PC-9 (cell line): ENCODE data around the gene C2orf15. TPM values are rescaled to one million over a fixed set of nuclear protein-coding genes. Genes with fewer than 3 reads are reported as not detected.

Experiments used
- BruUV-seq: library from RNA; stranded (reverse); fragments of 400-500 nt; replicated peaks from 2 replicates; lab custom pipeline; 2021; lab: Mats Ljungman, UMichigan
- CTCF ChIA-PET: fragments of 300-600 bp; sonication (Branson Sonifier 250); formaldehyde crosslinking; loops from one replicate; lab custom pipeline; 2022; ENCODE audit warnings: antibody characterized with exemption; lab: Charles Lee
- POLR2A ChIA-PET: fragments of 300-600 bp; sonication (Branson Sonifier 250); formaldehyde crosslinking; loops from one replicate; lab custom pipeline; 2022; ENCODE audit warnings: antibody characterized with exemption; ENCODE audit not compliant: unreplicated experiment; lab: Charles Lee
- DNase-seq, 2 experiments: peaks; one replicate each; pipeline versions ENCODE4 v3.0.0 to v3.0.0-alpha.2; 2015 to 2022; ENCODE audit warnings: mixed read lengths in 1 of 2
- H2AFZ ChIP-seq: fragments of 200-600 bp; sonication (generic); 2 replicates; pipeline ENCODE4 v1.8.1; 2017; ENCODE audit warnings: antibody characterized with exemption
- H3F3A ChIP-seq: fragments of 200-600 bp; sonication (generic); 2 replicates; pipeline ENCODE4 v1.8.1; 2017; ENCODE audit warnings: antibody characterized with exemption, mild to moderate bottlenecking, low read depth; ENCODE audit not compliant: insufficient read depth
- H3K27ac ChIP-seq: fragments of 200-600 bp; sonication (generic); 2 replicates; pipeline ENCODE4 v1.6.1; 2016; ENCODE audit warnings: mixed run types
- H3K27me3 ChIP-seq: fragments of 200-600 bp; sonication (generic); 2 replicates; pipeline ENCODE4 v1.6.1; 2016; ENCODE audit warnings: low read depth, mixed run types; ENCODE audit not compliant: insufficient read depth
- H3K36me3 ChIP-seq: fragments of 200-600 bp; sonication (generic); 2 replicates; pipeline ENCODE4 v1.6.1; 2016; ENCODE audit warnings: low read depth, mixed run types
- H3K4me1 ChIP-seq: fragments of 200-600 bp; sonication (generic); replicated peaks from 2 replicates; pipeline ENCODE4 v1.6.1; 2016; ENCODE audit warnings: mixed run types; ENCODE audit not compliant: insufficient read depth
- H3K4me2 ChIP-seq: fragments of 200-600 bp; sonication (generic); 2 replicates; pipeline ENCODE4 v1.6.1; 2017; ENCODE audit warnings: mixed run types
- H3K4me3 ChIP-seq: fragments of 200-600 bp; sonication (generic); 2 replicates; pipeline ENCODE4 v1.6.1; 2016; ENCODE audit warnings: mixed run types
- H3K79me2 ChIP-seq: fragments of 200-600 bp; sonication (generic); 2 replicates; pipeline ENCODE4 v1.6.1; 2017; ENCODE audit warnings: low read depth, mixed run types
- H3K9me2 ChIP-seq: fragments of 200-600 bp; sonication (generic); 2 replicates; pipeline ENCODE4 v1.8.1; 2017; ENCODE audit warnings: mild to moderate bottlenecking; ENCODE audit not compliant: insufficient read depth
- H3K9me3 ChIP-seq: fragments of 200-600 bp; sonication (generic); 2 replicates; pipeline ENCODE4 v1.8.1; 2016; ENCODE audit warnings: low read depth; ENCODE audit not compliant: insufficient read depth
- H4K20me1 ChIP-seq: fragments of 200-600 bp; sonication (generic); 2 replicates; pipeline ENCODE4 v1.8.1; 2017; ENCODE audit not compliant: insufficient read depth
- CTCF ChIP-seq: fragments of 200-600 bp; sonication (generic); conservative IDR thresholded peaks from 2 replicates; pipeline ENCODE4 v1.6.1; 2017; ENCODE audit warnings: mixed run types, antibody characterized with exemption, mild to moderate bottlenecking, moderate library complexity
- EZH2 ChIP-seq: fragments of 200-600 bp; sonication (generic); IDR thresholded peaks from 2 replicates; pipeline ENCODE4 v1.8.0; 2017; ENCODE audit warnings: antibody characterized with exemption, low read depth
- intact Hi-C: fragments of 100-400 bp; cut with micrococcal nuclease; formaldehyde crosslinking; loops from one replicate; pipeline ENCODE4 v1.10.0; 2022; ENCODE audit not compliant: unreplicated experiment
- total RNA-seq: library from RNA; stranded (reverse); gene quantifications from 2 replicates; pipeline ENCODE4 v1.2.3, GENCODE V29; 2021

The C2orf15 gene
- total RNA-seq, 1 experiment from 2014 or later: 18.0 TPM

GRCh38 chr2:99159594-99159993 is 18.1 kb downstream of the C2orf15 start:
- TF ChIP-seq CTCF (no peak), EZH2 (no peak)
- intact Hi-C loops: no loop called here
- Histone ChIP-seq H2AFZ (no peak overlapping the region), H3K4me1 (peaks cover 8% of the 10 kb centered on the region), H3K9me3 (no peaks in the 10 kb centered on the region), H3K4me2 (no peak overlapping the region), H4K20me1 (no peaks in the 10 kb centered on the region), H3K27ac (no peak overlapping the region), H3K4me3 (no peak overlapping the region), H3K79me2 (peaks cover 17% of the 10 kb centered on the region), H3K27me3 (no peaks in the 10 kb centered on the region), H3F3A (peaks cover 5% of the 10 kb centered on the region; the same call in 1 of the 2 replicates), H3K9me2 (no peaks in the 10 kb centered on the region), H3K36me3 (peaks cover 21% of the 10 kb centered on the region)
- no TSS peak for BruUV-seq
- POLR2A ChIA-PET: no interaction called here
- no peak for DNase-seq
- CTCF ChIA-PET: no interaction called here

- H3K4me2 ChIP-seq: no peak overlapping the region
- H3K4me1 ChIP-seq: no peaks in the 10 kb centered on the region
- intact Hi-C loops: no loop called here
- no peaks in the 10 kb centered on the region for H3K79me2 ChIP-seq
- POLR2A ChIA-PET: no interaction called here
- peaks cover 22% of the 10 kb centered on the region for H3K36me3 ChIP-seq
- no peak overlapping the region for H3K27ac ChIP-seq
- H2AFZ ChIP-seq: no peak overlapping the region
- no peaks in the 10 kb centered on the region for H3F3A ChIP-seq
- CTCF ChIA-PET: no interaction called here
- H4K20me1 ChIP-seq: no peaks in the 10 kb centered on the region; the same call in 1 of the 2 replicates
- no peaks in the 10 kb centered on the region for H3K9me2 ChIP-seq
- H3K9me3 ChIP-seq: no peaks in the 10 kb centered on the region
- no peak for TF ChIP-seq EZH2
- TF ChIP-seq CTCF: no peak
- no TSS peak for BruUV-seq
- no peak overlapping the region for H3K4me3 ChIP-seq
- no peak for DNase-seq
- H3K27me3 ChIP-seq: no peaks in the 10 kb centered on the region
Observed at GRCh38 chr2:99166218-99166617, 24.7 kb downstream of the C2orf15 start.

- ChIA-PET CTCF (no interaction called here), POLR2A (no interaction called here)
- H3K4me1 ChIP-seq: no peaks in the 10 kb centered on the region
- H3K36me3 ChIP-seq: peaks cover 22% of the 10 kb centered on the region
- no TSS peak for BruUV-seq
- no peak overlapping the region for H3K4me3 ChIP-seq
- H3K27me3 ChIP-seq: no peaks in the 10 kb centered on the region
- H3K9me3 ChIP-seq: no peaks in the 10 kb centered on the region
- TF ChIP-seq CTCF (no peak), EZH2 (no peak)
- intact Hi-C loops: no loop called here
- DNase-seq: no peak
- H4K20me1 ChIP-seq: no peaks in the 10 kb centered on the region; the same call in 1 of the 2 replicates
- H3F3A ChIP-seq: no peaks in the 10 kb centered on the region
- H3K4me2 ChIP-seq: no peak overlapping the region
- no peak overlapping the region for H2AFZ ChIP-seq
- no peaks in the 10 kb centered on the region for H3K9me2 ChIP-seq
- H3K79me2 ChIP-seq: no peaks in the 10 kb centered on the region
- H3K27ac ChIP-seq: no peak overlapping the region
Observed at GRCh38 chr2:99169534-99169933, 28.0 kb downstream of the C2orf15 start.
